Stomach smooth muscle (tissue), 2 donors: ENCODE results near the gene FAF2.
"Not testable (repeated sequence)": the region's sequence is repeated elsewhere in the genome, so short reads cannot be mapped to it uniquely, and the experiment has no call there.

Source experiments
- H3K27ac ChIP-seq: one replicate; pipeline ENCODE4 v1.7.0; 2013; ENCODE audit warnings: mild to moderate bottlenecking, low read length, inconsistent platforms
- H3K27me3 ChIP-seq, 2 donors: one replicate each; pipeline ENCODE4 v1.7.0; 2013; ENCODE audit warnings: low read length in 2 of 2; ENCODE audit not compliant: insufficient read depth in 2 of 2, control insufficient read depth in 1 of 2
- H3K36me3 ChIP-seq, 2 donors: one replicate each; pipeline ENCODE4 v1.7.0; 2013; ENCODE audit warnings: low read length in 2 of 2; ENCODE audit not compliant: control insufficient read depth in 2 of 2, insufficient read depth in 2 of 2
- H3K4me1 ChIP-seq: one replicate; pipeline ENCODE4 v1.7.0; 2013; ENCODE audit warnings: low read length; ENCODE audit not compliant: control insufficient read depth, insufficient read depth
- H3K4me3 ChIP-seq, 2 donors: one replicate each; pipeline ENCODE4 v1.7.0; 2013; ENCODE audit warnings: low read length in 2 of 2
- H3K9ac ChIP-seq, 2 donors: one replicate each; pipeline ENCODE4 v1.7.0; 2013; ENCODE audit warnings: low read length in 2 of 2, mild to moderate bottlenecking in 1 of 2
- H3K9me3 ChIP-seq, 2 donors: one replicate each; pipeline ENCODE4 v1.7.0; 2013; ENCODE audit warnings: low read length in 2 of 2; ENCODE audit not compliant: control insufficient read depth in 2 of 2
- donor health status: healthy.
- donor health status: Pancreatic carcinoma.

Gene FAF2, protein sequence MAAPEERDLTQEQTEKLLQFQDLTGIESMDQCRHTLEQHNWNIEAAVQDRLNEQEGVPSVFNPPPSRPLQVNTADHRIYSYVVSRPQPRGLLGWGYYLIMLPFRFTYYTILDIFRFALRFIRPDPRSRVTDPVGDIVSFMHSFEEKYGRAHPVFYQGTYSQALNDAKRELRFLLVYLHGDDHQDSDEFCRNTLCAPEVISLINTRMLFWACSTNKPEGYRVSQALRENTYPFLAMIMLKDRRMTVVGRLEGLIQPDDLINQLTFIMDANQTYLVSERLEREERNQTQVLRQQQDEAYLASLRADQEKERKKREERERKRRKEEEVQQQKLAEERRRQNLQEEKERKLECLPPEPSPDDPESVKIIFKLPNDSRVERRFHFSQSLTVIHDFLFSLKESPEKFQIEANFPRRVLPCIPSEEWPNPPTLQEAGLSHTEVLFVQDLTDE

DNA sequence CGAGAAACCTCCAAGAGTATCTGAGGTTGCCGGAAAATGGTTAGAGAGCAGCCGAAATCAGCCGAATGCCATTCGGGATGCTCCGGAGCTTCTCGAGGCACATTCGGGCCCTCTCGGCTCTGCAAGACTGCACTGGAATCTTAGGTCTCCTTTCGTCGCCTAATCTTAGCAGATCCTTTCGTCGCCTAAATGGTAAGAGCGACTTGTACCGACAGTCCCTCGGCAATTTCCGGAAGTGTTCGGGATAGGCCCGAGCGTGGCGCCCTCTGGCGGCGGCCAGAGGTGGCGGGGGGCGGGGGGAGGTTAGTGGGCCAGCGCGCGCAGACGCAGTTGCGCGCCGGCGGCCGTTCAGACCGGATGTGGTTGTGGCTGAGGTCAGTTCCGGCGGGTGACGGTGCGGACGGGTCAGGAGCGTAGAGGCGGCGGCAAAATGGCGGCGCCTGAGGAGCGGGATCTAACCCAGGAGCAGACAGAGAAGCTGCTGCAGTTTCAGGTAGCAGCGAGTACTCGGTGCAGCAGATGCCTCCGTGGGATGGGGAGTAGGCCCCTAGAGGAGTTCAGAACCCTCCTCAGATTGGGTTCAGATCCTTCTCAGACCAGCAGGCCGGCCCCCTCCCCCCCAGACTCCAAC, at the start of gene FAF2:
TSS of gene FAF2 (plus strand) at position 408 of the 631 bp plus-strand sequence. CDS start at position 431, 23 bp downstream.
- Histone ChIP-seq H3K27me3 (no peaks in the 10 kb centered on the region), H3K4me1 (peaks cover 24% of the 10 kb centered on the region), H3K9me3 (no peaks in the 10 kb centered on the region), H3K27ac (peak within 1 kb of the TSS; percentile 98), H3K9ac (peak within 1 kb of the TSS; percentile 99 to 100), H3K4me3 (peak within 1 kb of the TSS; percentile 96 to 100), H3K36me3 (no peaks in the 10 kb centered on the region)

DNA sequence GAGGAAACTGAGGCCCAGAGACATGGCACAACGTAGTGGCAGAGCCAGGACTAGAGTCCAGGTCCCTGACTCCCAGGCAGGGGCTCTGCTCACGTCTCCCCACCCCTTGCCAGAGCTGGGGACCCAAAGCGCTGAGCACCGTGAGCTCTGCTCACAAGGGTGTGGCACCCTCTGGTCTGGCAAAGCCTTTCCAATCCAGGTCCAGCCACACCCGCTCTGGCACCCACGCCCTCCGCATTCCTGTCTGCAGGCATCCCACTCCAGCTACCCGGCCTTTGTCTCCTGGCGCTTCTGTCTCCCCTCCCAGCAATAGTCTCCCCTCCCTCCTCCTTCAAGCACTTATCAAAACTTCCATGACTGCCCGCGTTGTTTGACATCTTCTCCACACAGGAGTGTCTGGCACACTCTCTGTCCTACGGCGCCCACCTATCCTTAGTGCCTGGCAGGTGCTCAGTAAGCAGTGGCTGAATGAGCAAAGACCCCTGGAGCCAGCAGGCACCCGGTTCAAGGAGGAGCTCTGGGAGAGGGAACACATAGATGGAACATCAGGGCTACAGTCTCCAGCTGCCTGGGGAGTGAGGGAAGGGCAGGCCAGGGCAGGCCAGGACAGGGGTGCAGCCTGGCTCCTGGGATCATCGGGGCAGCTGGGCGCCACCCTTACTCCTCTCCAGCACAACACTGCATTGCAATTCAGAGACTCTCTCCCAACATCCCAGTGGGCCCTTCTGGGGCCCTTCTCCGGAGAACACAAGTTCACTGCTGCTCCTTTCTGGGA, 47.6 kb upstream of the FAF2 start:
- Histone ChIP-seq H3K27me3 (no peaks in the 10 kb centered on the region), H3K4me3 (no peak overlapping the region), H3K36me3 (peaks cover 11 to 20% of the 10 kb centered on the region in 2 donors), H3K9me3 (no peaks in the 10 kb centered on the region), H3K9ac (no peak overlapping the region), H3K27ac (no peak overlapping the region), H3K4me1 (no peaks in the 10 kb centered on the region)

DNA sequence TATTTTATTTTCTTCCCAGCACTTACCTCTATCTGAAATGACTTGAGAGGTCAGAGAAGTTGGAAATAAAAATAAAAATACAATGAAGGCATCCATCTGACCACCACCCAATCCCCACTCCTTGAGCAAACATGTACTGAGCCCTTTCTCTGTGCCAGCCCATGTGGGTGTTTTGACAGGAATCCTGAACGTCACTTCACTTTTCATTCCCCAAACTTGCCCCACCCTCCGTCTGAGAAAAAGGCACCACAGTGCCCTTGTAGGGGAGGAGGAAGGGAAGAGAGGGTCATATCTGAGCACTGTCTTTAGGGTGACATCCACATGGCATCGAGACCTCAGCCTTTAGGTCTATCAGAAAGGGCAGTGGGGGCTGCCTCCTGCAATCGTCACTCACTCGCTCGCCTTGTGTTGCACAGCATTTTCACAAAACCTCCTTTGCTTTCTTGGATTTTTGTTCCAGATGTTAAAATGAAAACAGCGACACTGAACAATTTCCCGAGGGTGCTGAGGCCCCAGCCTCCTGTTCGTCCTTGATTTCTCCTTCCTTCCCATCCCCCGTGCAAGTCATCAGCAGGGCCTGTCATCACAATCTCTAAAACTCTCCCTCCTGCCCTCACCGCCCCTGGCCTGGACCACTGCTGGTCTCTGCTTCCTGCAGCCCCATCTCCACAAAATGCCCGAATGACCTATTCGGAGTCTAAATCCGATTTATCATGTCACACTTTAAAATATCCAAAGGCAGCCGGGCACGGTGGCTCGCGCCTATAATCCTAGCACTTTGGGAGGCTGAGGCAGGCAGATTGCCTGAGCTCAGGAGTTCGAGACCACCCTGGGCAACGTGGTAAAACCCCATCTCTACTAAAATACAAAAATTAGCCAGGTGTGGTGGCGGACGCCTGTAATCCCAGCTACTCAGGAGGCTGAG, 46.6 kb upstream of the FAF2 start:
- no peak overlapping the region for H3K27ac ChIP-seq

DNA sequence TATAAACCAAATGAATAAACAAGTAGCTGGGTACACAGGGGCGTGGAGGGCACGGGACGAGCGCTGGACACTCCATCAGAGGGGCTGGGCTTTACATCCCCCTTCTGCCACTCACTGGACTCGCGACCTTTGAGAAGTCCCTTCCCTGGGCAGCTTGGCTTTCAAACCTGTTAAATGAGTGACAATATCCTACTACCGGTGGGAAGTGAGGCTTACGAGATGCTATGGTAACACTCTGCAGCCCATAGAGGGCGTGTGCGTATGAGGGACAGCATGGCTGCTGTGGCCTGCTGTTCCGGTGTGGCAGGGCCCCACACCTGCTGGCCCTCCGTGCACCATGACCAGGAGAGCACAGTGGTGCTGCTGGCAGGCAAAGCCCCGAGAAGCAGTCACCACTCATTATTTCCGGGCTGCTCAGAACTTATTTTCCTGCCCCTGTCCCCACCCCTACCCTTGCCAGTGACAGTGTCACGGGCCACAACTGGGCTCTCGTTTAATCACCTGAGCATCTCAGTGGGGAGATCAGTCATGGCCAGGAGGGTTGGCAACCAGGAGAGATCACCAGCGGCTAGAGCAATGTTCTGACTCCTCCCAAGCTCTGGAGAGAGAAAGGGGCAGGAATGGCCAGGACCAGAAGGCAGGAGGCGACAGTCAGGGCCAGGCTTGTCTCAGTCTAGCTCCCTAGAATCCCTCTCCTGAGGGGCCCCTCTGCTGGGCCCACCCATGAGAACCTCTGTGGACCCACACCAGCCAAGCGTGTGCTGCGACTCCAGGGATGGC, 42.3 kb upstream of the FAF2 start:
- H3K4me1 ChIP-seq: no peaks in the 10 kb centered on the region
- H3K9ac ChIP-seq: no peak overlapping the region

More for the DNA sequence above, 46.6 kb upstream of the FAF2 start:
- Histone ChIP-seq H3K4me3 (no peak overlapping the region), H3K9ac (no peak overlapping the region), H3K9me3 (no peaks in the 10 kb centered on the region), H3K4me1 (no peaks in the 10 kb centered on the region), H3K36me3 (peaks cover 11 to 22% of the 10 kb centered on the region in 2 donors), H3K27me3 (no peaks in the 10 kb centered on the region)

DNA sequence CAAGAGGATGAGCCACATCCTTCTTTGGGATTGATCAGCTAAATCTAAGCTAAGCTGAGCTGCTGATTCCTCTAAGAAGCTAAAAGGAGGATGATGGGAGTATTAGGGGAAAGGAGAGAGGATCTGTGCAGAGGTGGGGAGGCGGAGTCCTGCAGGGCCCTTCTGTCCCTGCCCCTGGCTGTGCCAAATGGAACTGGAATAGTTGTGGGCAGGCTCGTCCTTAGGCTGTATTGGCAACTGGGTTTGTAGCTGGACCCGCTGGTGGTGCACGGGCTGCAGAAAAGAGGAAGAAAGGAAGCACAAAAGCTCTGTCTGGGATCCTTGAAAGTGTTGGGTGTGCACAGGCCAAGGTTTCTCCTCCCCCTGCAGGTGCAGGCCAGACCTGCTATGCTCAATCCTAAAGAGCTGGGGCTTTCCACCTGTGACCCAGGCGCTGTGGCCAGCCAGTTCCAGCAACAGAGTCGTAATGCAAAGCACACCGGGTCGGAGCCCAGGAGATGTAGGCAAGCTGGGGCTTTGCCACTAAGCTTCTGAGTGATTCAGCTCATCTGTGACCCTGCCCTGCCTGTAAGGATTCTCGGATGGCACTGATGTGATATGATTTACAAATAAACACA, 41.6 kb upstream of the FAF2 start:
- Histone ChIP-seq H3K36me3 (peaks cover 15 to 22% of the 10 kb centered on the region in 2 donors), H3K9ac (no peak overlapping the region), H3K27me3 (no peaks in the 10 kb centered on the region), H3K4me1 (no peaks in the 10 kb centered on the region), H3K9me3 (no peaks in the 10 kb centered on the region), H3K4me3 (no peak overlapping the region), H3K27ac (no peak overlapping the region)

More for the DNA sequence above, 42.3 kb upstream of the FAF2 start:
- Histone ChIP-seq H3K36me3 (peaks cover 18 to 28% of the 10 kb centered on the region in 2 donors), H3K27ac (no peak overlapping the region), H3K27me3 (no peaks in the 10 kb centered on the region), H3K4me3 (no peak overlapping the region), H3K9me3 (no peaks in the 10 kb centered on the region)

DNA sequence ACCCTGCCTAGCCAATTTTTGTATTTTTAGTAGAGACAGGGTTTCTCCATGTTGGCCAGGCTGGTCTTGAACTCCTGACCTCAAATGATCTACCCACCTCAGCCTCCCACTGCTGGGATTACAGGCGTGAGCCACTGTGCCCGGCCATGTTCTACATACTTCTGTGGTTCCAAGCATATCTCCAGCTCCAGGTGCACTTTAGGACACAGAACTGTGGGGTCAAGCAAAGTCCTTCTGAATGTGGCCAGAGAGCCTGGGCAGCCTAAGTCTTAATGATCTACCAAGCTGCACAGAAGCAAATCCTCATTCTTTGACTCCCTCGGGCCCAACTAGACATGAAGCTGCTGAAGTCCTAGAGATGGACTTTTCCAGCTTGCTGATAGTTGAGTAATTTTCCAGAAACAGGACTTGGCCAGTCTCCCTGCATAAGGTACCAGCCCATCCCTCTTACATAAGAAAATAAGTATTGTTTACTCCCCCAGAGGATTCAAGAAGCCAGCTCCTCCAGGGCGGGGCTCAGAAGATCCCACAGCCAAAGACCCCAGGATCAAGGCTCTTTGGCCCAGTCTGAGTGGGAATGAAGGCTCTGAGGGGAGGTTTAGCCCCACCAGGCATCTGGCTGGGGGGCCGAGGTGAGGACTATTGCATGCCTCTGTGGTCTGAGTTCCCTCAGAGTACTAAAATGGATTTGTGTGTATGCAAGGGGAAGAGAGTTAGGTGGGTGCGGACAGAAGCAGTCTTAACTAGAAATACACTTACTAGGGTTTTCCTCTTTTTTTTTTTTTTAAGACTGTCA, 40.5 kb upstream of the FAF2 start:
- H3K4me1 ChIP-seq: no peaks in the 10 kb centered on the region
- H3K27ac ChIP-seq: no peak overlapping the region
- H3K4me3 ChIP-seq: no peak overlapping the region
- H3K36me3 ChIP-seq: peaks cover 15 to 22% of the 10 kb centered on the region in 2 donors
- H3K9ac ChIP-seq: no peak overlapping the region
- H3K9me3 ChIP-seq: no peaks in the 10 kb centered on the region
- no peaks in the 10 kb centered on the region for H3K27me3 ChIP-seq

DNA sequence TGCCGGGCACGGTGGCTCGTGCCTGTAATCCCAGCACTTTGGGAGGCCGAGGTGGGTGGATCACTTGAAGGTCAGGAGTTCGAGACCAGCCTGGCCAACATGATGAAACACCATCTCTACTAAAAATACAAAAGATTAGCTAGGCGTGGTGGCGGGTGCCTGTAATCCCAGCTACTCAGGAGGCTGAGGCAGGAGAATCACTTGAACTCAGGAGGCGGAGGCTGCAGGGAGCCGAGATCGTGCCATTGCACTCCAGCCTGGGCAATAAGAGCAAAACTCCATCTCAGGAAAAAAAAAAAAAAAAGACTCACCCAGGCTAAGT, 40.0 kb upstream of the FAF2 start:
- peaks cover 15 to 22% of the 10 kb centered on the region in 2 donors for H3K36me3 ChIP-seq
- H3K9me3 ChIP-seq, H3K4me1 ChIP-seq, H3K27ac ChIP-seq, H3K27me3 ChIP-seq, H3K4me3 ChIP-seq, H3K9ac ChIP-seq: not testable (repeated sequence)

DNA sequence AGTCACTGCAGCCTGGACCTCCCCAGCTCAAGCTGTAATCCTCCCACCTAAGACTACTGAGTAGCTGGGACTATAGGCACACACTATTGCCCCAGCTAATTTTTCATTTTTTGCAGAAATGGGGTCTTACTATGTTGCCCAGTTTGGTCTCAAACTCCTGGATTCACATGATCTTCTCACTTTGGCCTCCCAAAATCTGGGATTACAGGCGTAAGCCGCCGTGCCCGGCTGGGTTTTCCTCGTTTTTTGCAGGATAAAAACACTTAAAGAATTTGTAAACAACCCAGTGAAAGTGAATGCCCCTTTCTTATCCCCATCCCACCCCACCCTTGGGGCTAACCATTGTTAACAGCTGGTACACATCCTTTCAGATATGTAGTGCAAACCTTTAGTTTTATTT, 39.6 kb upstream of the FAF2 start:
- Histone ChIP-seq H3K9me3 (no peaks in the 10 kb centered on the region), H3K36me3 (peaks cover 15 to 22% of the 10 kb centered on the region in 2 donors), H3K27me3 (no peaks in the 10 kb centered on the region), H3K4me3 (no peak overlapping the region), H3K27ac (no peak overlapping the region), H3K9ac (no peak overlapping the region), H3K4me1 (peaks cover 8% of the 10 kb centered on the region)

DNA sequence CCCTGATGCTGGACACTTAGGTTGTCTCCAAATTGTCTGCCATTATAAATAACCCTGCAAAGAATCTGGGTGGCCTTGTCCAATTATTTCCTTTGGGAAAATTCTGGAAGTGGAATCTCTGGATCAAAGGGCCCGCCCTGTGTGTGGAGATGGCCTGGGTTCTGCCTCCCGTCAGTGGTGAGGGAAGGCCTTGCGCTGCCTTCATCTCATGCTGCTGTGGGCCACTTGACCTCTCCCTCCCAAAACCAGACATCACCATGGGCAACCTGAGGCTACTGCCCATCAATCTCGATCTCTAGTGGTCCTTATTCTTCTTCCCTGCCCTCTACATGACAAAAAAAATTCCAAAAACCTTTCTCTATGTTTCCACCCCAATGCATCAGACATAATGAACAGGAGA, 38.4 kb upstream of the FAF2 start:
- H3K27ac ChIP-seq: no peak overlapping the region
- H3K4me1 ChIP-seq: peaks cover 18% of the 10 kb centered on the region
- H3K9ac ChIP-seq: no peak overlapping the region
- no peak overlapping the region for H3K4me3 ChIP-seq
- H3K27me3 ChIP-seq: no peaks in the 10 kb centered on the region
- peaks cover 15 to 22% of the 10 kb centered on the region in 2 donors for H3K36me3 ChIP-seq
- H3K9me3 ChIP-seq: no peaks in the 10 kb centered on the region
